HCT116 (cell line): ENCODE data around the gene RLF. TPM values are rescaled to one million over a fixed set of nuclear protein-coding genes. Genes with fewer than 3 reads are reported as not detected.

Source experiments
- ATAC-seq: fragments of 200-7000 bp; cut with Tn5 transposase; 2 replicates; pipeline ENCODE4 v1.9.1; 2020; ENCODE audit warnings: mild to moderate bottlenecking, moderate library complexity
- BruUV-seq: library from RNA; stranded (reverse); fragments of 400-500 nt; replicated peaks from 2 replicates; lab custom pipeline; 2021; lab: Mats Ljungman, UMichigan
- CTCF ChIA-PET: fragments of 300-600 bp; sonication (Branson Sonifier 250); formaldehyde crosslinking; loops from one replicate; lab custom pipeline; 2021; ENCODE audit warnings: antibody characterized with exemption; lab: Charles Lee
- POLR2A ChIA-PET: fragments of 300-600, 350-600 bp; sonication (Branson Sonifier 250); formaldehyde crosslinking; loops from one replicate; lab custom pipeline; 2021; ENCODE audit warnings: antibody characterized with exemption; lab: Charles Lee
- RAD21 ChIA-PET, 2 experiments: fragments of 300-600 bp; sonication (Branson Sonifier 250); formaldehyde crosslinking; loops; one replicate each; lab custom pipeline; 2023; ENCODE audit warnings: low total read pairs in 2 of 2; ENCODE audit not compliant: uncharacterized antibody in 2 of 2, unreplicated experiment in 2 of 2, low non-redundant PET in 1 of 2; lab: Charles Lee
- DNase-seq: peaks from one replicate; pipeline ENCODE4 v3.0.0-alpha.2; 2010; ENCODE audit warnings: low read depth, low spot score
- H2AFZ ChIP-seq: fragments of 200-600 bp; shearing (Covaris generic), sonication (generic); 2 replicates; pipeline ENCODE4 v1.6.1; 2017; ENCODE audit warnings: low read depth, mixed run types, mixed read lengths, antibody characterized with exemption, low read length; ENCODE audit not compliant: poor library complexity, severe bottlenecking
- H3K27ac ChIP-seq: 2 replicates; pipeline ENCODE4 v1.5.1; 2012; ENCODE audit warnings: low read depth, low read length
- H3K27me3 ChIP-seq: fragments of 200-600 bp; sonication (generic); 2 replicates; pipeline ENCODE4 v1.6.1; 2016; ENCODE audit warnings: mixed run types, low read length, mixed read lengths; ENCODE audit not compliant: insufficient read depth
- H3K36me3 ChIP-seq, 2 experiments: fragments of 200-500 bp in 1 of 2; fragments of 200-600 bp in 1 of 2; sonication (Bioruptor generic) in 1 of 2; sonication (generic) in 1 of 2; 2 replicates each; pipeline versions ENCODE4 v1.5.1 to v1.6.1; 2014 to 2016; ENCODE audit warnings: low read length in 2 of 2, inconsistent platforms in 1 of 2, mixed read lengths in 1 of 2, mixed run types in 1 of 2; ENCODE audit not compliant: insufficient read depth in 2 of 2, control insufficient read depth in 1 of 2
- H3K4me1 ChIP-seq, 2 experiments: fragments of 200-600 bp in 1 of 2; sonication (generic) in 1 of 2; 2 replicates each; pipeline versions ENCODE4 v1.5.1 to v1.6.1; 2012 to 2017; ENCODE audit warnings: low read length in 2 of 2, inconsistent platforms in 1 of 2, mild to moderate bottlenecking in 1 of 2, mixed read lengths in 1 of 2, mixed run types in 1 of 2, moderate library complexity in 1 of 2; ENCODE audit not compliant: insufficient read depth in 2 of 2, control insufficient read depth in 1 of 2
- H3K4me2 ChIP-seq: fragments of 200-600 bp; sonication (generic); 2 replicates; pipeline ENCODE4 v1.6.1; 2017; ENCODE audit warnings: mixed run types, low read length, mixed read lengths
- H3K4me3 ChIP-seq, 2 experiments: fragments of 200-600 bp in 1 of 2; sonication (generic) in 1 of 2; replicated peaks in 1 of 2; 2 replicates each; pipeline ENCODE4 v1.5.1; 2011 to 2016; ENCODE audit warnings: low read length in 2 of 2, control low read depth in 1 of 2, low read depth in 1 of 2, mild to moderate bottlenecking in 1 of 2, mixed read lengths in 1 of 2, mixed run types in 1 of 2
- H3K79me2 ChIP-seq: fragments of 200-600 bp; sonication (generic); 2 replicates; pipeline ENCODE4 v1.6.1; 2017; ENCODE audit warnings: mild to moderate bottlenecking, mixed run types, low read length, moderate library complexity, mixed read lengths; ENCODE audit not compliant: insufficient read depth
- H3K9ac ChIP-seq: fragments of 200-600 bp; sonication (generic); 2 replicates; pipeline ENCODE4 v1.6.1; 2016; ENCODE audit warnings: low read length, mixed read lengths
- H3K9me2 ChIP-seq: fragments of 200-600 bp; sonication (generic), shearing (Covaris generic); 2 replicates; pipeline ENCODE4 v1.6.1; 2017; ENCODE audit warnings: mixed run types, mild to moderate bottlenecking, moderate library complexity; ENCODE audit not compliant: insufficient read depth
- H3K9me3 ChIP-seq, 2 experiments: fragments of 200-500 bp in 1 of 2; fragments of 200-600 bp in 1 of 2; sonication (Bioruptor generic) in 1 of 2; sonication (generic) in 1 of 2; 2 replicates each; pipeline ENCODE4 v1.6.1; 2014 to 2017; ENCODE audit warnings: low read length in 2 of 2, mixed read lengths in 2 of 2, inconsistent platforms in 1 of 2, low read depth in 1 of 2, mild to moderate bottlenecking in 1 of 2, mixed run types in 1 of 2, moderate library complexity in 1 of 2; ENCODE audit not compliant: control insufficient read depth in 1 of 2, insufficient read depth in 1 of 2
- H4K20me1 ChIP-seq: fragments of 200-600 bp; sonication (generic), shearing (Covaris generic); 2 replicates; pipeline ENCODE4 v1.6.1; 2017; ENCODE audit warnings: mixed run types, mild to moderate bottlenecking, moderate library complexity; ENCODE audit not compliant: insufficient read depth
- CEBPB ChIP-seq: IDR thresholded peaks from 2 replicates; pipeline ENCODE4 v1.6.1; 2012; ENCODE audit warnings: low read depth
- ELF1 ChIP-seq: IDR thresholded peaks from 2 replicates; pipeline ENCODE4 v1.6.1; 2012; ENCODE audit warnings: low read depth, borderline replicate concordance
- EZH2 ChIP-seq: fragments of 200-600 bp; sonication (generic); IDR thresholded peaks from 2 replicates; pipeline ENCODE4 v1.6.1; 2017; ENCODE audit warnings: antibody characterized with exemption, mixed run types
- FOSL1 ChIP-seq: IDR thresholded peaks from 2 replicates; pipeline ENCODE4 v1.6.1; 2012; ENCODE audit warnings: low read depth
- JUND ChIP-seq: IDR thresholded peaks from 2 replicates; pipeline ENCODE4 v1.6.1; 2012
- POLR2A ChIP-seq: IDR thresholded peaks from 2 replicates; pipeline ENCODE4 v1.7.0; 2011; ENCODE audit warnings: borderline replicate concordance; ENCODE audit not compliant: insufficient read depth, insufficient read length; ENCODE audit errors: extremely low read depth
- POLR2AphosphoS5 ChIP-seq: IDR thresholded peaks from 2 replicates; pipeline ENCODE4 v1.6.1; 2011; ENCODE audit warnings: mild to moderate bottlenecking, low read depth, low read length, moderate library complexity
- RAD21 ChIP-seq: IDR thresholded peaks from 2 replicates; pipeline ENCODE4 v1.6.1; 2012; ENCODE audit warnings: low read depth, mild to moderate bottlenecking
- SIN3A ChIP-seq: IDR thresholded peaks from 2 replicates; pipeline ENCODE4 v1.6.1; 2012; ENCODE audit warnings: low read depth
- SP1 ChIP-seq: IDR thresholded peaks from 2 replicates; pipeline ENCODE4 v1.6.1; 2012; ENCODE audit warnings: low read depth
- TCF7L2 ChIP-seq: IDR thresholded peaks from 2 replicates; pipeline ENCODE4 v1.7.0; 2011; ENCODE audit warnings: borderline replicate concordance, inconsistent platforms; ENCODE audit not compliant: insufficient read depth, insufficient read length; ENCODE audit errors: extremely low read depth
- ZFX ChIP-seq: fragments of 450-650 bp; IDR thresholded peaks from 2 replicates; pipeline ENCODE4 v1.6.1; 2017
- ZNF274 ChIP-seq: fragments of 200-500 bp; sonication (Bioruptor generic); IDR thresholded peaks from 2 replicates; pipeline ENCODE4 v1.6.1; 2014; ENCODE audit warnings: mild to moderate bottlenecking, low read depth, low read length, inconsistent platforms
- intact Hi-C: fragments of 100-400 bp; cut with micrococcal nuclease; formaldehyde crosslinking; loops from 2 replicates; pipeline ENCODE4 v1.10.0; 2022
- total RNA-seq: library from RNA; stranded (reverse); gene quantifications from one replicate; pipeline ENCODE4 v1.2.1, GENCODE V29; 2021; ENCODE audit not compliant: unreplicated experiment
- TF ChIP-seq, protein P1 (sequence below), 3 experiments: fragments of 200-600 bp in 1 of 3; sonication (generic) in 1 of 3; IDR thresholded peaks in 2 of 3; conservative IDR thresholded peaks in 1 of 3; 2 replicates each; pipeline ENCODE4 v1.5.1; 2012 to 2017; ENCODE audit warnings: low read depth in 2 of 3, low read length in 2 of 3, antibody characterized with exemption in 1 of 3, borderline replicate concordance in 1 of 3, control low read depth in 1 of 3, mild to moderate bottlenecking in 1 of 3, mixed read lengths in 1 of 3, mixed run types in 1 of 3, moderate library complexity in 1 of 3; ENCODE audit not compliant: insufficient read depth in 1 of 3
- TF ChIP-seq, protein P2 (sequence below): IDR thresholded peaks from 2 replicates; pipeline ENCODE4 v1.6.1; 2011; ENCODE audit warnings: mild to moderate bottlenecking, low read length, moderate library complexity; ENCODE audit not compliant: insufficient replicate concordance; ENCODE audit errors: extremely low read depth
- TF ChIP-seq, protein P3 (sequence below): IDR thresholded peaks from 2 replicates; pipeline ENCODE4 v1.6.1; 2012

The RLF gene
- total RNA-seq, 1 experiment from 2014 or later, result 20.5 TPM

DNA sequence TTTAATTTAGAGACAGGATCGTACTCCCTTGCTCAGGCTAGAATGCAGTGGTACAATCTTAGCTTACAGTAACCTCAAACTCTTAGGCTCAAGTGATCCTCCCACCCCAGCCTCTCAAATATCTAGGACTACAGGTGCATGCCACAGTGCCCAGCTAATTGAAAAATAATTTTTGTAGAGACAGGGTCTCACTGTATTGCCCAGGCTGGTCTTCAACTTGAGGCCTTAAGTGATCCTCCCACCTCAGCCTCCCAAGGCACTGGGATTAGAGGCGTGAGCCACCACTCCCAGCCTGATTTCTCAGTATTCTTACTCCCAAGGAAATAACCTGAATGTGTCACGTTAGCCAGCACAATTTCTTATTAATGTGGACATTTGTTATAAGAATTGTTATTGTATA, 9.8 kb downstream of the RLF start:
- CTCF ChIA-PET, result interaction anchor here (0.9 to 2.0 kb wide), 5 partner anchors 10 to 144 kb away, joined by 3 to 8 read pairs (median 3); no protein-coding TSS in a partner anchor

GRCh38 chr1:40174788-40175187, 13.6 kb downstream of the RLF start:
- RAD21 ChIA-PET, result interaction anchor here in 1 of 2 experiments (0.5 kb wide), 1 partner anchor 32 kb away, joined by 3 read pairs; no protein-coding TSS in a partner anchor
- Histone ChIP-seq H3K4me1 (peaks cover 0 to 7% of the 10 kb centered on the region in 2 experiments; a peak in 1 of 4 replicates), H3K9ac (no peak overlapping the region), H3K27me3 (no peaks in the 10 kb centered on the region), H3K36me3 (no peaks in the 10 kb centered on the region), H3K4me3 (no peak overlapping the region), H3K9me3 (no peaks in the 10 kb centered on the region), H3K9me2 (no peaks in the 10 kb centered on the region), H3K27ac (no peak overlapping the region), H3K4me2 (no peak overlapping the region), H2AFZ (no peak overlapping the region), H4K20me1 (peaks cover 21% of the 10 kb centered on the region), H3K79me2 (peaks cover 100% of the 10 kb centered on the region)
- ATAC-seq (no peak), DNase-seq (no peak)
- POLR2A ChIA-PET, result no interaction called here
- no TSS peak for BruUV-seq
- intact Hi-C loops, result no loop called here
- CTCF ChIA-PET, result no interaction called here
- no peak for TF ChIP-seq CEBPB
- TF ChIP-seq RAD21, result no peak
- no peak for TF ChIP-seq FOSL1
- TF ChIP-seq, protein P1, sequence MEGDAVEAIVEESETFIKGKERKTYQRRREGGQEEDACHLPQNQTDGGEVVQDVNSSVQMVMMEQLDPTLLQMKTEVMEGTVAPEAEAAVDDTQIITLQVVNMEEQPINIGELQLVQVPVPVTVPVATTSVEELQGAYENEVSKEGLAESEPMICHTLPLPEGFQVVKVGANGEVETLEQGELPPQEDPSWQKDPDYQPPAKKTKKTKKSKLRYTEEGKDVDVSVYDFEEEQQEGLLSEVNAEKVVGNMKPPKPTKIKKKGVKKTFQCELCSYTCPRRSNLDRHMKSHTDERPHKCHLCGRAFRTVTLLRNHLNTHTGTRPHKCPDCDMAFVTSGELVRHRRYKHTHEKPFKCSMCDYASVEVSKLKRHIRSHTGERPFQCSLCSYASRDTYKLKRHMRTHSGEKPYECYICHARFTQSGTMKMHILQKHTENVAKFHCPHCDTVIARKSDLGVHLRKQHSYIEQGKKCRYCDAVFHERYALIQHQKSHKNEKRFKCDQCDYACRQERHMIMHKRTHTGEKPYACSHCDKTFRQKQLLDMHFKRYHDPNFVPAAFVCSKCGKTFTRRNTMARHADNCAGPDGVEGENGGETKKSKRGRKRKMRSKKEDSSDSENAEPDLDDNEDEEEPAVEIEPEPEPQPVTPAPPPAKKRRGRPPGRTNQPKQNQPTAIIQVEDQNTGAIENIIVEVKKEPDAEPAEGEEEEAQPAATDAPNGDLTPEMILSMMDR (IDR thresholded peaks at IDR 0.05 in 2 of 3, conservative IDR thresholded peaks at IDR 0.05 in 1 of 3; ENCODE audit: borderline replicate concordance in 1 of 3, insufficient read depth in 1 of 3, low read depth in 2 of 3, low read length in 2 of 3), result no peak
- TF ChIP-seq EZH2, result no peak
- TF ChIP-seq TCF7L2, result no peak
- no peak for TF ChIP-seq JUND
- no peak for TF ChIP-seq ELF1
- no peak for TF ChIP-seq SP1
- no peak for TF ChIP-seq SIN3A
- TF ChIP-seq POLR2A, result no peak
- TF ChIP-seq ZNF274, result no peak
- TF ChIP-seq, protein P2, sequence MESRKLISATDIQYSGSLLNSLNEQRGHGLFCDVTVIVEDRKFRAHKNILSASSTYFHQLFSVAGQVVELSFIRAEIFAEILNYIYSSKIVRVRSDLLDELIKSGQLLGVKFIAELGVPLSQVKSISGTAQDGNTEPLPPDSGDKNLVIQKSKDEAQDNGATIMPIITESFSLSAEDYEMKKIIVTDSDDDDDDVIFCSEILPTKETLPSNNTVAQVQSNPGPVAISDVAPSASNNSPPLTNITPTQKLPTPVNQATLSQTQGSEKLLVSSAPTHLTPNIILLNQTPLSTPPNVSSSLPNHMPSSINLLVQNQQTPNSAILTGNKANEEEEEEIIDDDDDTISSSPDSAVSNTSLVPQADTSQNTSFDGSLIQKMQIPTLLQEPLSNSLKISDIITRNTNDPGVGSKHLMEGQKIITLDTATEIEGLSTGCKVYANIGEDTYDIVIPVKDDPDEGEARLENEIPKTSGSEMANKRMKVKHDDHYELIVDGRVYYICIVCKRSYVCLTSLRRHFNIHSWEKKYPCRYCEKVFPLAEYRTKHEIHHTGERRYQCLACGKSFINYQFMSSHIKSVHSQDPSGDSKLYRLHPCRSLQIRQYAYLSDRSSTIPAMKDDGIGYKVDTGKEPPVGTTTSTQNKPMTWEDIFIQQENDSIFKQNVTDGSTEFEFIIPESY, result no peak
- no peak for TF ChIP-seq POLR2AphosphoS5
- TF ChIP-seq, protein P3, sequence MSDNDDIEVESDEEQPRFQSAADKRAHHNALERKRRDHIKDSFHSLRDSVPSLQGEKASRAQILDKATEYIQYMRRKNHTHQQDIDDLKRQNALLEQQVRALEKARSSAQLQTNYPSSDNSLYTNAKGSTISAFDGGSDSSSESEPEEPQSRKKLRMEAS, result no peak
- no peak for TF ChIP-seq ZFX

More for the DNA sequence above, 9.8 kb downstream of the RLF start:
- no peaks in the 10 kb centered on the region for H3K9me3 ChIP-seq
- H3K4me3 ChIP-seq, result no peak overlapping the region
- ChIA-PET POLR2A (no interaction called here), RAD21 (no interaction called here)
- no peak overlapping the region for H3K27ac ChIP-seq
- TF ChIP-seq, protein P3, result no peak
- TF ChIP-seq ZNF274, result no peak
- TF ChIP-seq JUND, result no peak
- no TSS peak for BruUV-seq
- no peak for DNase-seq
- H4K20me1 ChIP-seq, result peaks cover 15% of the 10 kb centered on the region
- H3K27me3 ChIP-seq, result no peaks in the 10 kb centered on the region
- H3K4me1 ChIP-seq, result peaks cover 0 to under 1% of the 10 kb centered on the region in 2 experiments; a peak in 1 of 4 replicates
- no peaks in the 10 kb centered on the region for H3K9me2 ChIP-seq
- no peak for ATAC-seq
- H2AFZ ChIP-seq, result no peak overlapping the region
- no peak overlapping the region for H3K4me2 ChIP-seq
- intact Hi-C loops, result no loop called here
- H3K79me2 ChIP-seq, result peaks cover 97% of the 10 kb centered on the region
- H3K36me3 ChIP-seq, result no peaks in the 10 kb centered on the region
- H3K9ac ChIP-seq, result no peak overlapping the region
